Amniotic stem cell (primary cell): ENCODE data around the gene SSBP4.

Experiments used
- DNase-seq: peaks from one replicate; lab custom pipeline; 2025; lab: John Stamatoyannopoulos, UW

Gene SSBP4

GRCh38 chr19:18421371-18421959, 2.3 kb downstream of the SSBP4 start:
- no peak for DNase-seq

- no peak for DNase-seq
These were observed 3.5 kb downstream of the SSBP4 start for GRCh38 chr19:18422530-18423191.

- DNase-seq, result no peak
These were observed 4.2 kb downstream of the SSBP4 start for GRCh38 chr19:18423258-18424020.

GRCh38 chr19:18424122-18424889, 5.1 kb downstream of the SSBP4 start:
- DNase-seq, result no peak

- no peak for DNase-seq
These were observed 5.8 kb downstream of the SSBP4 start for GRCh38 chr19:18424890-18425514.

- DNase-seq, result peak; percentile 44
These were observed 6.6 kb downstream of the SSBP4 start for GRCh38 chr19:18425515-18426415.

GRCh38 chr19:18426416-18426767, 7.2 kb downstream of the SSBP4 start:
- no peak for DNase-seq

- no peak for DNase-seq
These were observed 8.0 kb downstream of the SSBP4 start for GRCh38 chr19:18427080-18427742.

GRCh38 chr19:18427743-18428113, 8.5 kb downstream of the SSBP4 start:
- DNase-seq, result no peak

GRCh38 chr19:18428173-18428786, 9.1 kb downstream of the SSBP4 start:
- DNase-seq, result no peak

GRCh38 chr19:18428787-18429674, 9.8 kb downstream of the SSBP4 start:
- peak; percentile 82 for DNase-seq

GRCh38 chr19:18429717-18430416, 10.7 kb downstream of the SSBP4 start:
- no peak for DNase-seq

GRCh38 chr19:18430417-18431144, 11.4 kb downstream of the SSBP4 start:
- DNase-seq, result no peak

- no peak for DNase-seq
These were observed 12.4 kb downstream of the SSBP4 start for GRCh38 chr19:18431351-18432197.

- no peak for DNase-seq
These were observed 13.2 kb downstream of the SSBP4 start for GRCh38 chr19:18432275-18433014.
